ENCODE data around the gene CAPN11. TPM values are rescaled to one million over a fixed set of nuclear protein-coding genes. Genes with fewer than 3 reads are reported as not detected.

CAPN11 gene
- total and polyA plus RNA-seq, 9 of the 15 experiments (the other 6 are each of a cell fraction or from before 2014, with no cell fraction given), result 0.03 to 0.61 (median 0.17) TPM; not detected in 1

- no peak for TF ChIP-seq SAFB2 (IDR thresholded peaks at IDR 0.05; ENCODE audit: borderline replicate concordance, low read depth, low read length, severe bottlenecking)
- TF ChIP-seq SIN3A (IDR thresholded peaks at IDR 0.05; ENCODE audit: borderline replicate concordance in 2 of 2, control insufficient read depth in 1 of 2, low read depth in 2 of 2, low read length in 2 of 2), result no peak
- no peak for TF ChIP-seq ZNF239 (CRISPR knock-in tag; IDR thresholded peaks at IDR 0.05)
- no peak for TF ChIP-seq ZBTB17 (CRISPR knock-in tag; IDR thresholded peaks at IDR 0.05)
- TF ChIP-seq GABPB1 (CRISPR knock-in tag; IDR thresholded peaks at IDR 0.05), result no peak
- TF ChIP-seq KAT7 (CRISPR knock-in tag; IDR thresholded peaks at IDR 0.05; ENCODE audit: borderline replicate concordance), result no peak
- peak; percentile 53 for TF ChIP-seq ARID1B (IDR thresholded peaks at IDR 0.05)
- TF ChIP-seq DDX20 (tag; IDR thresholded peaks at IDR 0.05; ENCODE audit: low read depth), result no peak
- no peak for TF ChIP-seq ZNF134 (CRISPR knock-in tag; conservative IDR thresholded peaks at IDR 0.05)
- TF ChIP-seq AFF1 (IDR thresholded peaks at IDR 0.05; ENCODE audit: low read depth in 1 of 2, partially characterized antibody in 2 of 2), result no peak
- no peak for TF ChIP-seq NFYB (IDR thresholded peaks at IDR 0.05; ENCODE audit: extremely low read depth, insufficient read length)
- TF ChIP-seq TRIM28 (IDR thresholded peaks at IDR 0.05), result no peak
- no peak for TF ChIP-seq PTBP1 (IDR thresholded peaks at IDR 0.05; ENCODE audit: low read depth, low read length)
- TF ChIP-seq RFX1 (IDR thresholded peaks at IDR 0.05), result no peak
- TF ChIP-seq ATF1 (CRISPR knock-in tag; IDR thresholded peaks at IDR 0.05), result no peak
- TF ChIP-seq ATF1 (tag; IDR thresholded peaks at IDR 0.05), result peak; percentile 25; the same call in 1 of the 2 replicates
- no peak for TF ChIP-seq GTF2A2 (tag; IDR thresholded peaks at IDR 0.05)
- no peak for TF ChIP-seq ZNF75A (CRISPR knock-in tag; IDR thresholded peaks at IDR 0.05)
- no peak for TF ChIP-seq RBM34 (IDR thresholded peaks at IDR 0.05; ENCODE audit: borderline replicate concordance, insufficient read depth, low read length)
- TF ChIP-seq HDGF (IDR thresholded peaks at IDR 0.05), result no peak
- no peak for TF ChIP-seq TCF7L2 (IDR thresholded peaks at IDR 0.05; ENCODE audit: low read depth, low read length)
- TF ChIP-seq NUFIP1 (IDR thresholded peaks at IDR 0.05; ENCODE audit: partially characterized antibody), result peak; percentile 54
- TF ChIP-seq NFIC (IDR thresholded peaks at IDR 0.05), result 0 out of 2 replicates have a peak, but pooled peaks have one; percentile 14
- no peak for TF ChIP-seq PTTG1 (tag; IDR thresholded peaks at IDR 0.05; ENCODE audit: low read depth)
- TF ChIP-seq ZFP1 (CRISPR knock-in tag; IDR thresholded peaks at IDR 0.05), result no peak
- no peak for TF ChIP-seq ZBED1 (IDR thresholded peaks at IDR 0.05)
- no peak for TF ChIP-seq TAF1 (IDR thresholded peaks at IDR 0.05; ENCODE audit: control insufficient read depth, extremely low read depth, insufficient read depth, low read length, severe bottlenecking)
- TF ChIP-seq ZNF324 (CRISPR knock-in tag; IDR thresholded peaks at IDR 0.05), result no peak
- TF ChIP-seq KAT2B (IDR thresholded peaks at IDR 0.05; ENCODE audit: low read depth, low read length), result no peak
- TF ChIP-seq SMAD1 (IDR thresholded peaks at IDR 0.05; ENCODE audit: low read depth, low read length, partially characterized antibody), result no peak
Observed at GRCh38 chr6:44201638-44202303, 43.2 kb downstream of the CAPN11 start (continued).

Data from K562 (cell line).